GM21447 (cell line): ENCODE results near the gene ANKRD17.
"Not testable (repeated sequence)": the region's sequence is repeated elsewhere in the genome, so short reads cannot be mapped to it uniquely, and the experiment has no call there.

Experiments used
- ATAC-seq: cut with Tn5 transposase; IDR thresholded peaks from one replicate; pipeline ENCODE4 v1.9.1; 2021; ENCODE audit not compliant: unreplicated experiment

Gene ANKRD17, protein sequence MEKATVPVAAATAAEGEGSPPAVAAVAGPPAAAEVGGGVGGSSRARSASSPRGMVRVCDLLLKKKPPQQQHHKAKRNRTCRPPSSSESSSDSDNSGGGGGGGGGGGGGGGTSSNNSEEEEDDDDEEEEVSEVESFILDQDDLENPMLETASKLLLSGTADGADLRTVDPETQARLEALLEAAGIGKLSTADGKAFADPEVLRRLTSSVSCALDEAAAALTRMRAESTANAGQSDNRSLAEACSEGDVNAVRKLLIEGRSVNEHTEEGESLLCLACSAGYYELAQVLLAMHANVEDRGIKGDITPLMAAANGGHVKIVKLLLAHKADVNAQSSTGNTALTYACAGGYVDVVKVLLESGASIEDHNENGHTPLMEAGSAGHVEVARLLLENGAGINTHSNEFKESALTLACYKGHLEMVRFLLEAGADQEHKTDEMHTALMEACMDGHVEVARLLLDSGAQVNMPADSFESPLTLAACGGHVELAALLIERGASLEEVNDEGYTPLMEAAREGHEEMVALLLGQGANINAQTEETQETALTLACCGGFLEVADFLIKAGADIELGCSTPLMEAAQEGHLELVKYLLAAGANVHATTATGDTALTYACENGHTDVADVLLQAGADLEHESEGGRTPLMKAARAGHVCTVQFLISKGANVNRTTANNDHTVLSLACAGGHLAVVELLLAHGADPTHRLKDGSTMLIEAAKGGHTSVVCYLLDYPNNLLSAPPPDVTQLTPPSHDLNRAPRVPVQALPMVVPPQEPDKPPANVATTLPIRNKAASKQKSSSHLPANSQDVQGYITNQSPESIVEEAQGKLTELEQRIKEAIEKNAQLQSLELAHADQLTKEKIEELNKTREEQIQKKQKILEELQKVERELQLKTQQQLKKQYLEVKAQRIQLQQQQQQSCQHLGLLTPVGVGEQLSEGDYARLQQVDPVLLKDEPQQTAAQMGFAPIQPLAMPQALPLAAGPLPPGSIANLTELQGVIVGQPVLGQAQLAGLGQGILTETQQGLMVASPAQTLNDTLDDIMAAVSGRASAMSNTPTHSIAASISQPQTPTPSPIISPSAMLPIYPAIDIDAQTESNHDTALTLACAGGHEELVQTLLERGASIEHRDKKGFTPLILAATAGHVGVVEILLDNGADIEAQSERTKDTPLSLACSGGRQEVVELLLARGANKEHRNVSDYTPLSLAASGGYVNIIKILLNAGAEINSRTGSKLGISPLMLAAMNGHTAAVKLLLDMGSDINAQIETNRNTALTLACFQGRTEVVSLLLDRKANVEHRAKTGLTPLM (N-terminal part only)

DNA sequence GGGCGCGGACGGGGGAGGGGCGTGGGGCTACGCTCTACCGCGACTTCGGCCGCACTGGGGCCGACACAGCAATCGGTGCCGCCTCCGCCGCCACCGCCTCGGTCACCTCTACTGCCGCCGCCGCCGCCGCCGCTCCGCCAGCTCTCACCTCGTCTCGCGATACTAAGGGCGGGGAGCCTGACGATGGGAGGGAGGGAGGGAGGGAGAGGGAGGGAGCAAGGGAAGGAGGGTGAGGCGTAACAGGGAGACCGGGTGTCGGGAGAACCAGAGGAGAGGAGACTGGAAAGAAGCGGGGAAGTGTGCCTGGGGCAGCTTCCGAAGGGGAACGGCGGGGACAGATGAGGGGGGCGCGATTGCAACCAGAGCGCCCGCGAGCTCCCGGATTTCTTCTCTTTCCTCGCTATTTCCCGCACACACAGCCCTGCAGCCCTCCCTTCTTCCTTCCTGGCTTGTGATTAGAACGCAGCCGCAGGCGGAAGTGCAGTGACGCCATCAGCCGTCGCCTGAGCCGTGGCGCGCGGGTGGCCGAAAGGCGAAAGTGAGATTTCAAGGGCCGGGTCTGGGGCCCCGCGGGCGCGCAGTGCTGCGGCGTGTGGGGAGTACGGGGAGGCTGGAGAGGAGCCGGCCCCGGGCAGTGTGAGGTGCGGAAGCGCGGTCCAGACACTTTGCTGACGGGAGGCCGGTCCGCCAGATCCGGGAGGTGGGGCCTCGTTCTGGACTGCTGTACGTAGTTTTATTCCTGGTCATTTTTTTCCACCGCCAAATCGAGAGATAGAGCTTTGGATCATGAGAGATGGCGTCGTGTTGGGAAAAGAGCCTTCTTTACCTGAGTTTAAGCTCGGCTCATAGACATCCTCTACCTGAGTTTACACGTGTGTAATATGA is at the start of gene ANKRD17:
ANKRD17 (minus strand) TSS at position 113 of the 885 bp plus-strand sequence. CDS start 130 bp downstream, outside the sequence.
- peak; percentile 68 for ATAC-seq

DNA sequence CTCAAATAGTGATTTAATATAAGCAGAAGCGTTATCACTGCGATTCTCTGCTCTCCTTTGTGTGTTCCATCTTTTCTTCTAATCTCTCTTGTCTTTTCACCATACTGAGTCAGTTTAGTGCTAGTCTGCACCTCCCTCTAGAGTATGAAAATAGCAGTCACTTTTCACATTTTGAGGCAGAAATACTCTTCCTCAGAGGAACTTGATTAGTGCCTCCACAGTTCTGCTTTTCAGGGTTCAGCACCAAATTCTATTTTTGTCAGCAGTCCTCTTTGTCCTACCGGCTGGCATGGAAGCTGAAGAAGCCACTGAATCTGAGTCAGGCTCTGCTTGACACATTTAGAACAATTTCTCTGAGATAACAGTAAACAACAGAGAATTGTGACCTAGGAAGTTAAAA is 49.7 kb upstream of the ANKRD17 start:
- no peak for ATAC-seq

DNA sequence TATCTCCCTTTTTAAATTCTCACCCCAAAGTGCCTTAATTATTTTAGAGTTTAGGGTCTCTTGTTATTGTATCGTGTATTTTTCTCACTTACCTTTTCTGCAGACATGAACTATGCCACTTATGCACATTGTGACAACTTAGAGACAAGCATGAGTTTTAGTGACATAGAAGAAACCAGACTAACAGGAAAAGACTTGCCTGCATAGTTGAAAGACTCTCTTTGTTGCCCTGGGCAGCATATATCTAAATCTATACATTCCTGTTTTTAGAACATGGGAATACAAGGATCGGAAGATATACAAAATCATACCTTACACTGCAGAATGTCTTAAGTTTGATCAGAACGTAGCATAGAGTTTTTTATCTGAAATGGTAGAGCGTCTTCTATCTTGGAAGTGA is 45.1 kb upstream of the ANKRD17 start:
- no peak for ATAC-seq

DNA sequence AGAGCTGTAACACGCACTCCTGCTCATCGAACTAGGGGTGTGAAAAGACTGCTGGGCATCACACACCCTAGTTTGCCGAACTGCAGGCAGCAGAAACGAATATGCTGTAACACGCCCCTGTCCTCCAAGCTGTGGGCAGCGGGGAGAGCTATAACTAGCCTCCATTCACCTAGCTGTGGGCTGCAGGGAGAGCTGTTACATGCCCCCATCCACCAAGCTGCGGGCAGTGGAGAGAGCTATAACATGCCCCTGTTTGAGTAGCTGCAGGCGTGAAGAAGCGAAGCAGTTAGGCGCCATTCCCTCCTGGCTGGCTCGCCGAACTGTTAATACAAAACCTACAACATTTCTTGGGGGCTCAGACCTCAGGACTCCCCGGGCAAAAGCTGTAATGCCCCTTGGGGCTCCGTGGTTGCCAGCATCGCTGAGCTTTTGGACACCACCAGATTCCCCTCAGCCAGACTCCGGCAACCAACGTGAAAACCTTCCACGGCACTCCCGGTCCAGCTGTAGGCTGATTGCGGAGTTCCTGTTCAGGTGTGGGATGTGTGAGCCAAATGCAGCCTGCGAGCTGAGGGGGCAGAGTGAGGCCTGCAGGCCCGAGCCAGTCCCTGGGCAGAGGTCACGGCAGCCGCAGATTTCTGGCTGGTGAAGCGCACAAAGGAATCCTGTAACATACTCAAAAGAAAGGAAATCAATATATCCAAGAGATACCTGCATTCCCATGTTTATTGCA is 41.1 kb upstream of the ANKRD17 start:
- ATAC-seq, result no peak

DNA sequence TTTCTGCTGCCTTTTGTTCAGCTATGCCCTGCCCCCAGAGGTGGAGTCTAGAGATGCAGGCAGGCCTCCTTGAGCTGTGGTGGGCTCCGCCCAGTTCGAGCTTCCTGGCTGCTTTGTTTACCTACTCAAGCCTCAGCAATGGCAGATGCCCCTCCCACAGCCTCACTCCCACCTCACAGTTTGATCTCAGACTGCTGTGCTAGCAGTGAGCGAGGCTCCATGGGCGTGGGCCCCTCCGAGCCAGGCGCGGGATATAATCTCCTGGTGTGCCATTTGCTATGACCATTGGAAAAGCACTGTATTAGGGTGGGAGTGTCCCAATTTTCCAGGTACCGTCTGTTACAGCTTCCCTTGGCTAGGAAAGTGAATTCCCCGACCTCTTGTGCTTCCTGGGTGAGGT is 34.1 kb upstream of the ANKRD17 start:
- ATAC-seq, result not testable (repeated sequence)

DNA sequence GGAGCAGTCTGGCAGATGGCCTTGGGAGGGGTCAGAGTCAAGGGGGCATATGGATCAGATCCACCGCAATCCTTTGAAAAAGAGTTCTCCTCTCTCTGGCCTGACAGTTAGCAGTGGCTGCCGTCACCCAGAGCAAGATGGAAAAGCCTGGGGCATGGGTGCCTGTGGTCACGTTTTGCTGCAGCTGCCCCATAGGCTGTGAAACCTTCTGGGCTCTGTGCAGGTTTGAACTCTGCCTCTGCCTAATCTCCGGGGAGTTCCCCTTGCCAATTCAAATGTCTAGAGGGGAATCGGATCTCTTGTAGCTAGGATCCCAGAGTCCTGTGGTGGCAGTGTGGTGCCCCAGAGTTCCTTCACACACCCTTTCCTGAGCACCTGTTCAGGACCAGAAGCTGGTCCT is 23.4 kb upstream of the ANKRD17 start:
- ATAC-seq, result no peak

DNA sequence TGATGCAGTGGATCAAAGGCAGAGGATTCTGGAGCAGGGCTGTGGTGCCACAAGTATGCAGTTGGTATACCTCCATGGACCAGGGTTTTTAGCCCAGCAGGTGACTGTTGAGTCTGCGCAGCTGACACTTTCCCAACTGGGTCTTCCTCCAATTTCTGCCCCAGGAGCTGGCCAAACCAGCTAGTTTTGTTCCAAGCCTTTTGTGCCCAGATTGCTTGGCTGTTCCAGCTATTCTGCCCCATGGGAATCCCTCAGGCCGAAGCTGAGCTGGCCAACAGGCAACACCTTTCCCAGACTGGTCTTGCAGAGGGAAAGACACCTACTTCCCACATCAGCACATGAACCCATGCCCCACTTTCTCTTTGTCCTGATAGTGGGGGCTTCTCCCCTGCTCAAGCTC is 22.8 kb upstream of the ANKRD17 start:
- ATAC-seq, result no peak

DNA sequence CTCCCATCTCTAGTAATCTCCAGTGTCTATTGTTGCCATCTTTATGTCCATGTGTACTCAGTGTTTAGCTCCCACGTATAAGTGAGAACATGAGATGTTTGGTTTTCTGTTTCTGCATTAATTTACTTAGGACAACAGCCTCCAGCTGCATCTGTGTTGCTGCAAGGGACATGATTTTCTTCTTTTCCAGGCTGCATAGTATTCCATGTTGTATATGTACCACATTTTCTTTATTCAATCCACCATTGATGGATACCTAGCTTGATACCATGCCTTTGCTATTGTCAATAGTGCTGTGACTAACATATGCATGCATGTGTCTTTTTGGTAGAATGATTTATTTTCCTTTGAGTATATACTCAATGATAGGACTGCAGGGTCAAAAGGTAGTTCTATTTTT is 18.6 kb upstream of the ANKRD17 start:
- no peak for ATAC-seq

DNA sequence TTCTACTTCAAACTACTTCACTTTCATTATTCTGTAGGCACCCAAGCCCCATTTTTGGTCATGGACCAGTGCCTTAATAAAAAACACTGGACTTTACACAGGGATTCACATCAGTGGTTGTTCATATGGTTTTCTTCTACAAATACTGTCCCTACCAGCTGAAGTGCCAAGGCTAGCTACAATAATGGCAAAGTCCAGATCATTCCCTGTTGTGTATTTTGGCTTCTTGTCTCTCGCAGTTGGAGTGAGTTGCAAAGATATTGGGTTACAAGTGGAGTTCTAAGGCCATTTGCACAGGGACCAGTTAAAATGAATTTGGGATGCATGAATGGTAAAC is 16.7 kb upstream of the ANKRD17 start:
- no peak for ATAC-seq

DNA sequence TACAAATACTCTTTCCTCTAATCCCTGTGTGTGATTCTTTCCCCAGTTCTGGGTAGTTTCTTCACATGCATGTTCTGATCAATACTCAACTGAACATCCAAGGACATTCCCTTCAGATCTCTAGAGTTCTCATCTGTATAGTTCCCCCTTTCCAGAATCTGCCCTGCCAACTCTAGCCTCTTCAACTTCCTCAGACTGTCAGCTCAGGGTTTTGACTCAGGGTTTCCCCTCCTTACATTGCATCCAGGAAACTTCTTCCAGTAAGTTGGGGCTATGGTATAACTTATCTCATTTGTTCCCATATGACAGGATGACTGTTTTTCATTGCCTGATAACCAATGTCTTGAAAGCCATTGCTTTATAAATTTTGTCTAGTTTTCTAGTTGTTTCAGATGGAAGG is 14.2 kb upstream of the ANKRD17 start:
- ATAC-seq, result no peak

DNA sequence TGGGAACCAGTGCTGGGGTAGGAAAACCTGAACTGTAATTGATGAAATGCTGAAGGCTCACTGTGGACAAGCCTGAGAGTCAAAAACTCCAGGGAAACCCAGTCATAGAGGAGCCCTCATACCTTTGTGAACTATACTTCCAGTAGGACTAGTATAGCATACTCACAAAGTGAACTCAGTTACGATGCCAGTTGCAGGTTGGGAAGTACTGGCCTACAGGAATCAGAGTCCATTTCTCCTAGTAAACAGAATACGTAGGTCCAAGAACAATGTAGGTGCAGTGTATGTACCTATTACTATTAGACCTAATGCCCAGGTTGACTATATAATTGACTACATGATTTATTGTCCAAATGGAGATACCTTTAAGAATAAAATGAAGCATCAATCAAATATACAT is 8.5 kb upstream of the ANKRD17 start:
- no peak for ATAC-seq

DNA sequence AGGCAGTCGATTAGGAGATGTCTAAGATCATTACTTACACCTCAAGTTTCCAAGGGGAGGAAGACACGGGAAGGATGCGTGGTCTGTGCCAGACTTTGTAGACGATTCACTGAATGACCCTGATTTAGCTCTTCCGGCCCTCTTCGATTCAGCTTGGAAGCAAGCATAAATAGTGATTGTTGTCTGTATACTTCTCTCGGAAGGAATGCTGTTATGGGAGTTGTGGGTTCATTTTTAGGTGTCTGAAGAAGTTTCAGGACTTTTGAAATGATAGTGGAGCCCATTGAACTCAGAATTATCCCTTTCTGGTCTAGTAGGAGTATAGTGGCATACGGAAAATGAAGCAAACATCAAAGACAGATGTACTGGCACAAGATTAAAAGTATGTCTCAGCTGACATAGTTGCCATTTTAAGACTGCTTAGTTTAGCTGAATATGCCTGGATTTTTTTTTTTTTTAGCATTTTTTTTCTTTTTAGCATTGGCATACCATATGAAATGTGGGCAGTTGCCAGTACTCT is 1.0 kb upstream of the ANKRD17 start:
- peak; percentile 12 for ATAC-seq

DNA sequence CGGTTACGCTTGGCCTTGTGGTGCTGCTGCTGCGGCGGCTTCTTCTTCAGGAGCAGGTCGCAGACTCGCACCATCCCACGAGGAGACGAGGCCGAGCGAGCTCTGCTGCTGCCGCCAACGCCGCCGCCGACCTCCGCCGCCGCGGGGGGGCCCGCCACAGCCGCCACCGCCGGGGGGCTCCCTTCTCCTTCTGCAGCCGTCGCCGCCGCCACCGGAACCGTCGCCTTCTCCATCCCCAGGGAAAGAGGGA is 237 bp downstream of the ANKRD17 start:
- ATAC-seq, result peak; percentile 33

DNA sequence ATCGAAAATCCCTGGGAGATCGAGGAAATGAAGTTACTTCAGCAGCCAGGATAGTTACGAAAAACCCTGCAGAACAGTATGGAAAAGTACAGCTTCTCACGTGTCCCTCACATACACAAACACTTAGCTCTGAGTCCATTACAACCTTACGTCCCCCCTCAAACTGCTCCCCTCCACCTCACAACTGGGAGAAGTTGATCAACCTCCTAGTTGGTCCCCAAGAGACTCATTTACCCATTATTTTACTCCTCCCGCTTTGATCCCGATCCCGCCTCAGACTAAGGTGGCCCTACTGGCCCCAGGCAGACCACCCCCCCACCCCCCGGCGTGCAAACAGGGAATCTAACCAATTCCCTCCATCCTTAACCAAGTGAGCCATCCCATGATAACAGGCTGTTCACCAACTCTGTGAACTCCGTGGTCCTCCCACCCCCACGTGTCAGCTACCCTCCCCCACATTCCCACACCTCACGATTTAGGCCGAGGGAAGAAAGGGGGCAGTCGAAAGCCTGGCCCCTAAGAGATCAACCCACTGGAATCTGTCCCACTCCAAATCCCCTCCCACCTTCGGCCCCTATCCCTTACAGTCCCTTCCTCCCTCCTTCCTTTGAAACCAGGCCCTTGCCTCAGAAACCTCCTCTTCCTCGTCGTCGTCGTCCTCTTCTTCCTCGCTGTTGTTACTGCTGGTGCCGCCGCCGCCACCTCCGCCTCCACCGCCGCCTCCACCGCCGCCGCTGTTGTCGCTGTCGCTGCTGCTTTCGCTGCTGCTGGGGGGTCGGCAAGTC is 755 bp downstream of the ANKRD17 start:
- peak; percentile 10 for ATAC-seq

DNA sequence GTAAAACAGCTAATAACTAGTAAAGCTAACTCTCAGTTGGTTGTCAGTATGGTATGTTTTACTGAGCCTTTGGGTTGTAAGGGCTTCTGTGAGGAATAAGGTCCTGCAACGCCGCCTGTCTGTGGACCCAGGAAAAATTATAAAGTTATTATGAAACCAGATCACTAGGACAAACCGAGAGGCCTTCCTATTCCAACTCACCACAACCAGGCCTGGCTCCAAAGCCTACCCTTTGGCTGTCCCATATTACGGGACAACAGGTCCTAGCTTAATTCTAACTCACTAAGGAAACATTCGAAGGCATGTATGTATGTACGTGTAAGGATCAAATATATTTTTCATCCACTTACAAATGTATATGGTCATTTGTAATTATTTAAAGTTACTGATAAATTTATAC is 1.4 kb downstream of the ANKRD17 start:
- peak; percentile 36 for ATAC-seq

DNA sequence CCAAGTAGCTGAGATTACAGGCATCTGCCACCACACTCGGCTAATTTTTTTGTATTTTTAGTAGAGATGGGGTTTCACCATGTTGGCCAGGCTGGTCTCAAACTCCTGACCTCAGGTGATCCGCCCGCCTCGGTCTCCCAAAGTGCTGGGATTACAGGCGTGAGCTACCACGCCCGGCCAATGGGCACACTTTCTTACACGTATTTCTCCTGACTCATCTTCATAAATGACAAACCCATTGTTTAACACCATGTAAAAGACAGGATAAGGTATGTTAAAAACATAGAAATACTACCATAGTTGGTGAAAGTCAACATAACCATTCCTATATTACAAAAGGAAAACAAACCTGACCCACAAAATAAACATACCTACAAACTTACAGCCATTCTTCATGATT is 2.8 kb downstream of the ANKRD17 start:
- ATAC-seq, result not testable (repeated sequence)

DNA sequence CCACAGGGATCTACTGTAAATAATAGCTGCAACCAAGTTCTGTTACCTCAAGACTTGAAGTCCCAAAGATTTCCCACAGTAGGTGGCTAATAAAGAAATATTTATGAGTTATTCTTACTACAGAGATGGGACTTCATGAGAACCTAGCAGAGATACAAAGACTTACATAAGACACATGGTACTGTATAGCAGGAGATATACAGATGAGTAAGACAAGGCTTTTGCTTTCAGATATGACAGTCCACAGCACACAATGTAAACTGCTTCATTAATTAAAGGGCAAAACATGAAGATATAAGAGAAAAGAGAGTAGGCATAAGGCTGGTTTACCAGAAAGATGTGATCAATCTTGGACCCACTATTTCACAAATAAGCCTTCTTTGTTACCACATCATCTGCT is 6.6 kb downstream of the ANKRD17 start:
- ATAC-seq, result no peak

DNA sequence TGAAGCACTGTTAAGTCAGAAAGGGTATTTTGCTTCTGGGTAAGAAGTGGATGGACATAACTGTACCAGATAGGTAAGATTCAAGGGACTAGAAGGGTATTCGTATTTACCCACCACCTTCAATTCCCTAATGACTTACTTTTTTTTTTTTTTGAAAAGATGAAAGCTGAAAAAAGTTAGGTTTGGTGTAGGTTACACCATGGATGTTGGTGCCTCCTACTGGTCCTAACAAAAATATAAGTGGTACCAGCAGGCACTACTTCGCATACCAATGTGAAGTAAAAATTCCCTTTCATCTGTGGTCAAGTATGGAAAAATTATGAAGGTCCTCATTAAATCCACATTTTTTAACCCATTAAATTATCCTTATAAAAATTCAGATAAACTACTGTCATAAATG is 7.2 kb downstream of the ANKRD17 start:
- ATAC-seq, result no peak

DNA sequence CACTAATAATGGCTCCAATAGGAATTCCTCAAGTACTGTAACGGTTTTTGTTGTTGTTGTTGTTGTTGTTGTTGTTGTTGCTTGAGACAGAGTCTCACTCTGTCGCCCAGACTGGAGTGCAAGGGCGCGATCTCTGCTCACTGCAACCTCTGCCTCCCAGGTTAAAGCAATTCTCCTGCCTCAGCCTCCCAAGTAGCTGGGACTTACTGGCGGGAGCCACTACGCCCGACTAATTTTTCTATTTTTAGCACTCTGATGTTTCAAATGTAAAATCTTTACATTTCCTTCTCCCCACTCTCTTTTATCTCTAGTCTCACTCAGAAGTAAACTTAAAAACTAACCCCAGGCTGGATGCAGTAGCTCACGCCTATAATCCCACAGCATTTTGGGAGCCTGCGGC is 8.0 kb downstream of the ANKRD17 start:
- no peak for ATAC-seq
